ENCODE measurements around the gene GRK4.
A peak's percentile ranks its signal among the peaks of the same experiment; 100 is the strongest.
"Not testable (repeated sequence)": the region's sequence is repeated elsewhere in the genome, so short reads cannot be mapped to it uniquely, and the experiment has no call there.

GRK4 gene

GRCh38 chr4:2931512-2932301, 31.7 kb upstream of the GRK4 start:
- DNase-seq, result peak; percentile 73 to 79

DNA sequence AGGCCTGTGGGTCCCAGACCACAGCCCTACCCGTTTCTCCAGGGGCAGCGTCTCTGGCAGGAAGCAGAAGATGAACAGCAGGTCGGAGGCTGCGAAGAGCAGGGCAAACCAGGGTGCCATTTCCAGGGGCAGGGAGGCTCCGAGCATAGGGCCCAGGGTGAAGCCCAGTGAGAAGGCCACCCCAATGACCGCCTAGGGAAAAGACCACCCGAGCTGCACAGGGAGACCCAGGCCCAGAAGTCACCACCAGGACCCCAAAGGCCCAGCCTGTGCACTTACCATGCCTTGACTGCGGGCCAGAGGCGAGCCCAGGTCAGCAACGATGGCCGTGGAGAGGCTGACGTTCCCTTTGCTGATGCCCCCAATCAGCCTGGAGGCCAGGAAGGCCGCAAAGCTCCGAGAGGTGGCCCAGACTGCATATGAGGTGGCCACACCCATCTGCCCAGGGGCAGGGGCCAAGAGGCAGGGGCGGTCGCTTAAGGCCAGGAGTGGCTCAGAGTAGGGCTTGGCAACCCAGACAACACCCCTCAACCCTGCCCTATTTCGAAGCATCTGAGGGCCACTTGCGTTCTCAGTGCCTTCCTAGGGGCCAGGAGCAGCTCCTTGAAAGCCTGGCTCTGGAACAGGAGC, 30.9 kb upstream of the GRK4 start:
- no peak for DNase-seq

DNA sequence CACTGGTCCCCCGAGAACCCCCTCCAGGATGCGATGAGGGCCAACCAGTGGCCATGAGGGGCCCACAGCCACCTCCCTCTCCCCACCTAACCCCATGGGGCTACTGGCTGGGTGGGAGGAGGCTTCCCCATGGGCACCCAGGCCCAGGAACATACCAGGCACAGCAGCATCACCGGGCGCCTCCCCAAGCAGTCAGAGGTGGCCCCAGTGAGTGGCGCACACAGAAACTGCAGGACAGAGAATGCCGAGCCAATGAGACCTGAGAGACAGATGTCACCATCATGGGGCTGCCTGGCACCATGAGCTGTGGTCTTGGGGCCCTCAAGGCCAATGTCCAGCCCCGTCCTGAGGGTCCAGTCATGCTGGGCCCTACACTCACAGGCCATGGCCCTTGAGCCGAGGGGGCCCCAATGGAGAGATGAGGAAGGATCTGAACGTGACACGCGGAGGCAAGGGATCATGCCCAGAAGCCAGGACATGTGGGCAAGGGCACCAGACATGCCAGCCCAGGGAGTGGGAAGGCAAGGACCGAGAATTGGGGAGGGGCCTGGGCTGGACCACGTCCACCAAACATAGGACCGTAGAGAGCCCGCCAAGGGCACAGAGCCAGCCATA, 30.3 kb upstream of the GRK4 start:
- DNase-seq, result peak in 1 of 2 donors; percentile 34

DNA sequence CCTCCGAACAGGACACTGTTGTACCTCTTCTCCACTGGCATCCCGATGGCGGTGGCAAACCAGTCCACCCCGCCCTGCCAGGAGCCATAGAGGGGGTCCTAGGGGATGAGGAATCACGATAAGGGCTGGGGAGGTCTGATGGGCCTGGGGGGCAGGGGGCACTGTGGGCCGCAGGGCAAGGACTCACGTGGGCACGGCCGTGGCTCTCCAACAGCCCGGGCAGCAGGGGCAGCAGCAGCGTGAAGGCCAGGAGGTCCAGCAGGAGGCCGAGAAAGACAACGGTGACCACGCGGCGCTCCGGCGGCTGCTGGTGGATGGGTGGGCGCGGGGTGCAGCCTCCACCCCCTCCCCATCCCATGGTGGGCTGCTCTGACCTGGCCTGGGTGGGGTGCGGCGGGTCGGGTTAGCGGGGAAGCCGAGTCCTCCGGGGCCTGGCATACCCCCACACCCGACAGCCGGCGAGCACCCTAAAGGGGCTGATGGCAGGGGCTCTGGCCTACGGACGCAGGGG, 29.8 kb upstream of the GRK4 start:
- DNase-seq, result no peak

- DNase-seq, result peak; percentile 43 to 50
Measured at GRCh38 chr4:2934077-2934812, 29.1 kb upstream of the GRK4 start.

DNA sequence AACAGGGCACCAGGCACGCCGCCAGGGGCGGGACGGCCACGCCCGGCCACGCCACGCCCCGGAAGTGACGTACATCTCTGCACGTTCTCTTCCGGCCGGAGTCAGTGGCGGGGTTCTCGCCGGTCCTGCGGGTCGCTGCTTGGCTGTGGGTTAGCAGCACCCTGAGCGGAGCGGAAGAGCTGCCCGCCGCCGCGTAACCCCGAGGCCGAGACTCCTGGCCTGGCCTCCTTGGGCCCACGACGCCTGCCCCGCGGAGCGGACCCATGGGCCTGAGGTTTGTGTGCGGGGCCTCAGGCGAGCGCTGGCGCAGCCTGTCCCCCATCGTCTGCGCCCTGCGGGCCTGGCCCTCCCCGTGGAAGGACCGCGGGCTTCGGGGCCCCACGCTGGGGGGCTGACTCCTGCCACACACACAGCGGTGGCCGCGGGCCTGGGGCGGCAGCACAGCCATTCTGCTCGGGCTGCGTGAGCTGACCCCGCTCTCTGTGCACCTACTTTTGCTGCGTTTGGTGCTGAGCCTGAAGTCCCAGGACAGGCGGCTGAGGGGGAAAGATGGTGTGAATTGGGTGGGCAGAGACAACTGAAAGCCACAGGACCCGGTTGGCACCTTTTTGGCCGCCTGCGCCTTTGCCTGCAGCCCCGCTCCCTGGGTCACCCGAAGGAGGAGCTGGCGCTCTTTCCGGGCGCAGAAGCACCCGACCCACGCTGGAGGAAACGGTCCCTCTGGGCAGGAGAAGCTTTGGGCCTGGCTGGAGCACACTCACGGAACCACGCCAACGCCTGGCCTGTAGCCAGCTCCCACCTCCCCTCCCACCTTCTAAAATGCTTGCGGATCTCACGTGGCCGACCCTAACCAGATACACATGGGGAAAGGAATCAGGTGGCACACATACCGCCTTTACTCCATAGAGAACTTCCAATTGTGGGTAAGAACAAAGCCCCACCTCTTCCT, 28.3 kb upstream of the GRK4 start:
- DNase-seq, result peak; percentile 91 to 95

GRCh38 chr4:2935762-2936743, 27.3 kb upstream of the GRK4 start:
- DNase-seq, result peak; percentile 47 to 79

DNA sequence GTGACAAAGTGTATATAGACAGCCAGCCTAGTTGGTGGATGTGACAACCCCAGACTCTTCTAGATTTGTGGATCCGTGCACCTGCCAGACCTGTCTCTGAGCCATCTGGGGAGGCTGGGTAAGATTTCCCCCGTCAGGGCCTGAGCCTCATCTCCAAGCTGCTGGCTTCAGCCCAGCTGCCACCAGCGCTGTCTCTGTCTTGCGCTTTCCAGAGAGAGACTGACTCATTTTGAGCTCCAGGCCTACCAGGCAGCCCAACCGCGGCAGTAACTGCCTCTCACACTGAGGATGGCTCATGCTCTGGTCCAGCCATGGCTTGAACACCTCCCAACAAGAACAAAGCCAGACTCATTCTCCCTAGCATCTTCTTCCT, 26.6 kb upstream of the GRK4 start:
- DNase-seq, result peak in 1 of 2 donors; percentile 35

DNA sequence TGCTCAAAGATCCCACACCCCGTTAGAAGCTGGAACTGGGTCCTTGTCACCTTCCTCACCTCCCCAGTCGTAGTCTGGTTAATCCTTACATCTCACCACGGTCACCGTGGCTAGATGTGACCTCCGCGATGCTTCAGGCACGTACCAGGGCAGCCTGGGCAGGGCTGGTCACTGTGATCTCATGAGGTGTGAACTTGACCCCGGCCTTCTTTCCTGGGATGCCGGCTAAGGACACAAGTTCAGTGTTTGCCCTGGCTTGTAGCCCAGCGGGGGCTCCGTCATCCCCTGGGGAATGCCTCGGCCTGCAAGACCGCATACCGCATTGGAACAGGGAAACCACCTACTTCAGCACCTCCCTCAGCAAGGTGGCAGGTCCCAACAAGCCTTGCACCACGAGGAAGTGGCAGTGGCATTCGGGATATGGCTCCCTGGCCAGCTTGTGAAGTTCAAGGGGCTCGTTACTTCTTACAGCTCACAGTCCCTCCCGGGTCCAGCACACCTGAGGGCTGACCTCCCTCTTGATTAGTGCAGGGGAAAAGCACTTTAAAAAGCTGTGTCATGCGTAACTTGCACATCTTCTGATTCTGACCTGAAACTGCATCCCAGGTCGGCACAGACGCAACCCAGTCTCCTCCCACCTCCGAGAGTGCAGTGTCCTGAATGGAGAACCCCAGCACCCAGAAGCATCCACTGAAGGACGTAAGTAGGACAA, 26.1 kb upstream of the GRK4 start:
- DNase-seq, result peak in 1 of 2 donors; percentile 42

GRCh38 chr4:2937986-2938385, 25.4 kb upstream of the GRK4 start:
- DNase-seq, result no peak

GRCh38 chr4:2938411-2938810, 25.0 kb upstream of the GRK4 start:
- DNase-seq, result not testable (repeated sequence)

- DNase-seq, result no peak
Measured at GRCh38 chr4:2938906-2939305, 24.5 kb upstream of the GRK4 start.

GRCh38 chr4:2939383-2940243, 23.8 kb upstream of the GRK4 start:
- no peak for DNase-seq

DNA sequence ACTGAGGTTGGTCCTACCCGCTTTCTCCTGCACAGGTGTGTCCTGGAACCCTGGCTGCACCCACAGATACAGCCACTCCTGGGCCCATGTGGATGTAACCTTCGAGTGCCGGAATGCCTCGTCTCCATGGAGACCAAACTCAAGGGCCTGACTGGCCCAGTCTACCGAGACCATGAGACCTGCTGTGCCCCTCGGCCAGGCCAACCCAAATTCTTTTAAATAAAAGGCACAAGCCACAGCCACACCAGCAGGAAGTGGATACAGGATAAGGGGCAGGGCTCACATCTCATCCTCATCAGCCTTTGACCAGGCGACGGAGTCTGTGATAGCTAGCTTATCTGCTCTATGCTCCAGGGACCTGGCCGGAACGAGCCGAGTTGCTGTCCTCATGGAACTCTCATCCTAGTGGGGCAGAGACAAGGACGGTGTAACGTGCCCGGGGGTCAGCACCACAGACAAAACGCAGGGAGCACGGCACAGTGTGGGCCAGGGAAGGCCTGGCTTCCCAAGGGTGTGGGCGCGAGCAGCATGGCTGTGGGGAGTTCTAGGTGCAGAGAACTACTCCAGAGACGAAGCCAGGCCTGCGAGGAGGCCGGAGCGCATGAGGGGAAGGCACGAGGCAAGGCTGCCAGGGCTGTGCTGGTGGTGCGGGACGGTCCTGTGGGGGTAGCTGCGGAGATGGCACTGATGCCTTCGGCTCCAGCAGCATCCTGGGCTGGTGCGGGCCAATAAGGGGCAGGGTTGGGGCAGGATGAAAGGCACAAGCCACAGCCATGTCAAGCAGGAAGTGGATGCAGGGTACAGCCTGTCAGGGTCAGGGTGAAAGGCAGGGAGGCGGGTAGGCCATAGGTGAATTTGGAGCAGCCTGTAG, 22.9 kb upstream of the GRK4 start:
- DNase-seq, result no peak

DNA sequence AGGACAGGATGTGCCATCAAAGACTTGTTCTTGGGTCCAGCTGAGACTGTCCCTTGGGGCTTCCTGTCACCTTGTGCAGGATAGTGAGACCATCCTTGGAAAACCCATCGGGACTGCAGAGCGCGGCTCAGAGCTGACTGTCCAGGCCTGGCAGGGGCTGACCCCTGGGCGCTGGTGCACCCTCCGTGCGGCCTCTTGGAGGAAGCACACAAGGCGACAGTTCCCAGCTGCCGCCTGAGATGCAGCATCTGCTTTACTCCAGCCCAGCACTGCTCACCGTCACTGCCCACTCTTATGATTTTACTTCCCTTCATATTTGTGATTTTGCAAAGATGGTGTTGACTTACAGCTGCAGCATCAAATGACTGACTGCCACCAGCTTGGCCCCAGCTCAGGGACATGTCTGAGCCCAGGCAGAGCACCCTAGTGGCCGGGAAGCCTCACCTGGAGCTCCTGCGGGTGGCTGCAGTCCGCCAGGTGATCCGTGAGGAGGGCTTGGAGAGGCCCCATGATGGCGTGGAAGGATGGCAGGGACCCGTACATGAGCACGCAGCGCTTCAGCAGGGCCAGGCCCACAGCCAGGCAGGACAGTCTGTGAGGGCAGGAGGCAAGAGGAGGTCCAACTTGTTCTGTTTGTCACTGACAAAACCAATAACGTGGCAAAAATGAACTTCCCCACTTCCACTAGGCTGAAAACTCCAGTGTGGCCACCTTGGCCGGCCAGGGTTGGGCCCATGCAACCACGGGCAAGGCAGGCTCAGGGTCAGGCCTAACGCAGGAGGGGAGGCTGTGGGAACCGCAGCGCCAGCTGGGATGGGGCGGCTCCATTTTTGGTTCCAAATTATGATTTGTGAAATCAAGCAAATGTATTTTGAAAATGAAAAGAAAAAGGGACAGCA, 22.0 kb upstream of the GRK4 start:
- DNase-seq, result no peak

- DNase-seq, result peak in 1 of 2 donors; percentile 39
Measured at GRCh38 chr4:2942037-2942531, 21.3 kb upstream of the GRK4 start.

Measured in CD4-positive, alpha-beta T cell treated with Interleukin-4 for 1 hour (primary cell).